Measurements from ENCODE around the gene TUNAR.

GRCh38 chr14:95886366-95887056 lies 9.9 kb downstream of the TUNAR start:
- TF ChIP-seq CTCF (IDR thresholded peaks at IDR 0.05) (no peak), POLR2A (IDR thresholded peaks at IDR 0.05) (no peak)
